COLO668 (cell line): ENCODE measurements around the gene TRAF6.
"Not testable (repeated sequence)": the region's sequence is repeated elsewhere in the genome, so short reads cannot be mapped to it uniquely, and the experiment has no call there.

Source experiments
- DNase-seq: peaks from one replicate; lab custom pipeline; 2025; ENCODE audit not compliant: unreplicated experiment; lab: John Stamatoyannopoulos, UW

Gene TRAF6

DNA sequence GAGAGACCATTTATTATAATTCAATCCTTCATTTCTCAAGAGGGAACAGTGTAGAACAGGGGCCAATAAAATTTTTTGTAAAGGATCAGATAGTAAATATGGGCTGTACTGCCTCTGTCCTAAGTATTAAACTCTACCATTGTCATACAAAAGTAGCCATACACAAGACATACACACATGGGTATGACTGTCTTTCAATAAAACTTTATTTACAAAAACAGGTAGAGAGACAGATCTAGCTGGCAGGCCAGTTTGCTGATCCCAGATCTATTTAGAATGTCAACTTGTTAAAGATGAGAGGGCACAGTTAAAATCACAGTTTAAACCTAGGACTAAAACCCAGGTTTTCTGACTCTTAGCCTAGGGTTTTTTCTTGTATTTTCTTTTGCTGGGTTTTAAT is 16.7 kb downstream of the TRAF6 start:
- DNase-seq = no peak

DNA sequence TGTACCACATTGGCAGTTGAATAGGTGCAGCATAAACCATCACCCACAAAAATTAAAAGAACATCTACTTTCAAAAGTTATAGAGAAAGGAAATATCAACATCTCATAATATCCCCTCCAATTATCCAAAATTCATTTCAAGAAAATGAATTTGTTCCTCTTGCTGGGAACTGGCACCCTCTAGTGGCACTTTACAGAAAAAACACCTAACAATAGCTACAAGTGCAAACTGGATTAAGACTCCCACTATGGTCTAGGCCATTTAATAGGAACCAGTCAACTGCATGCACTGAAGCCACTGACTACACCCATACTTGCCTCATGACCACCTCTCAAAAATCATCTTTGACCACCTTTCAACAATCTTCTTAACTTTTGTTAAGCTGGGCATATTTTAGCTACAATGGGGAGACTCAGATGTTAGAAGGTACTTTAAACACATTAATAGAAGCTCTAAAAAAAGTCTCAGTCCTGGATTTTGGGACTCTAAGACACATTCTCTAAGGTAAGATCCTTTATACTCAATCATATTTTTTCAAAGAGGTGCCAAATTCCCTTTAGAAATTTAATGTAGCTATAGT is 17.3 kb downstream of the TRAF6 start:
- DNase-seq = peak; percentile 34

DNA sequence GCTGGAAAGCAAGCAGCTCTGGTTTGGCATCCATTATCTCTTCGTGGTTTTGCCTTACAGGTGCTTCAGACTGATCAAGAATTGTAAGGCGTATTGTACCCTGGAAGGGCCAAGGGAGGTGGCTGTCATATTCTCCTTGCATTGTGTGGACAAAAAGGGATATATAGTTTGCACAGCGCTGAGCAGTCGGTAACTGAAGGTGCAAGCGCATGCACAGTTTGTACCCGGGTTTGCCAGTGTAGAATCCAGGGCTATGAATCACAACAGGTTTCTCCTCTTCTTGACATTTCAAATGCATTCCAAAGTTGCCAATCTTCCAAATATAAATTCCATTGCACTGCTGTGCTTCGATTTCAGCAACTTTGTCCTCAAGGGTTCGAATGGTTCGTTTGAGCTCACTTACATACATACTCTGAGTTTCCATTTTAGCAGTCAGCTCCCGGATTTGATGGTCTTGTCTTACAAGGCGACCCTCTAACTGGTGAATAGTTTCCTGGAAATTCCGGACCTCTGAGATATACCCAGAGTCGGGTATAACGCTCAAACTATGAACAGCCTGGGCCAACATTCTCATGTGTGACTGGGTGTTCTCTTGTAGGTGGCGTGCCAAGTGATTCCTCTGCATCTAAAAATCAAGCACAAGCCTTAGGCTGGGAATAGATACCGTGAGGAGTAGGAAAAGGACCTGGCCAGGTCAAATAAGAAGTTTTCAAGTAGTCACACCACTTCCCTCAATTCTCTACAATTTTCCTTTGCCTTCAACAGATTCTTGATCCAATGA is 19.9 kb downstream of the TRAF6 start:
- no peak for DNase-seq

DNA sequence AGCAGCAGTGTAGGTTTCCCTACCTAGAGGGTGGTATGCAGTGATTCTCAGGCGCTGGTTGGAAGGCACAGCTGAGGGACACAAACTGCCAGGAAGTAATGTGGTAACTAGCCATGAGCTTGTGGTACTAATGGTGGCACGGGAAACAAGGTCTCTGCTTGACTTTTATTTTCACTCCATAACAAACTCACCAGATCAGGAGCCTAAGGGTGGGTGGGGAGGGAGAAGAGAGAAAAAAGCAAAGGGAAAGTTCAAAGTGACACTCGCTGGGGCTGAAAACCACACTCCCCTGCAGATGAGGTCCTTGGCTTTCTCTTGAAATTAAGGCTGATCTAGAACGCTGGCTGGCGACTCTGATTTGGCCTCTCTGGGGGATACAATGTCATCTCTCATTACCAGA is 22.0 kb downstream of the TRAF6 start:
- DNase-seq = no peak

DNA sequence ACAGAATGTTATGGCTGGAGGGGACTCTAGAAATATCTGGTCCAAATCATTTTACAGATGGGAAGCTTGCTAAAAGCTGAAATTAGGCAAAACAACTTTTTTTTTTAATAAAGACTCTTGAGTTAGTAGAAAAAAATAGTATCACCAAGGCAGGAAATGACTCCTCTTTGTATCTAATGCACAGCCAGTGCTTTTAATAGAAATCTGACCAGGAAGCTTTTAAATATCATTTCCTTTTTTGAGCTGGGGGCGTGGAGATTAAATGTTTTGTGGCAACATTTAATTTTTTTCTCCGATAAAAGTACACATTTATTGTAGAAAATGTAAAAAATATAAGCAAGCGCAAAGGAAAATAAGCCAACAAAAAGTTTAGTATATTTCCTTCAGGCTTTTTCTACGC is 22.5 kb downstream of the TRAF6 start:
- DNase-seq = no peak

DNA sequence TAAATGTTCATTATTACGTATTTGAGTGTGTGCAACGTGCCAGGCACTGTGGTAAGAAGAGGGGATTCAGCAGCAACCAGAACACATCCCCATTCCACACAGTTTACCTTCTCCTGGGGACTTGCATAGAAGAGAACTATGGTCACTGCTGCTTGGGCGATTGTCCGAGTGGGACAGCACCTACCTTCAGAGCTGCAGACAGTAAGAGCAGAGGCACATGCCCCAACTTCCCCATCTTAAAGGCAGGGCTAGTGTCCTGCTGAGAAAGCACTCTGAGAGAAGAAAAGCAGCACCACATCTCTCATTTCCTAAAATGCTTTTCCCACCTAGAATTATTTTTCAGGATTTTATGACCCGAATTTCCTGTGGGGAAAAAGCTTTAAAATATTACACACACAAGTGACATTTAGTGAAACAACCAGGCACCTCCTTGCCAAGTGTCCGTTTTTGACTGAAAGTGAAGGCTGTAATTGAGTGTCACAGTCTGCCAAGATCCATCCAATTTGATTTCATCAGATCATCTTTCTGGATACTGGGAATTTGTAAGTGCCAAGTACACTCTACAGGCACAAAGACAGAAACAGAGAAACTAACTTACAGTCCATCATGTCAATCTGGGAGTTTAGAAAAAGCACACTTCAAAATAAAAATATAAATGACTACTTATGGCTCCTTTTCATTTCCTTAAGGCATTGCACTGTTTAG is 24.6 kb downstream of the TRAF6 start:
- DNase-seq = no peak

DNA sequence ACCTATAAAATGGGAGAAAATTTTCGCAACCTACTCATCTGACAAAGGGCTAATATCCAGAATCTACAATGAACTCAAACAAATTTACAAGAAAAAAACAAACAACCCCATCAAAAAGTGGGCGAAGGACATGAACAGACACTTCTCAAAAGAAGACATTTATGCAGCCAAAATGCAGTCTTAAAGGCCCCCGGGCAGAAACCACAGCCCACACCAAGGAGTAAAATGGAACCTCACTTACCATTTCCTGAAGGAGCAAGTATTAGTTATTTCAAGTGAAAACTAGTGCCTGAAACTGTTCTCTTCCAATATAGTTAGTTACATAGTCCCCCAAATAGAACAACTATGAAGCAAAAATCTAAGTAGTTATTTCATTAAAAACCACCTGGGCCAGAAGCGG is 27.0 kb downstream of the TRAF6 start:
- not testable (repeated sequence) for DNase-seq

DNA sequence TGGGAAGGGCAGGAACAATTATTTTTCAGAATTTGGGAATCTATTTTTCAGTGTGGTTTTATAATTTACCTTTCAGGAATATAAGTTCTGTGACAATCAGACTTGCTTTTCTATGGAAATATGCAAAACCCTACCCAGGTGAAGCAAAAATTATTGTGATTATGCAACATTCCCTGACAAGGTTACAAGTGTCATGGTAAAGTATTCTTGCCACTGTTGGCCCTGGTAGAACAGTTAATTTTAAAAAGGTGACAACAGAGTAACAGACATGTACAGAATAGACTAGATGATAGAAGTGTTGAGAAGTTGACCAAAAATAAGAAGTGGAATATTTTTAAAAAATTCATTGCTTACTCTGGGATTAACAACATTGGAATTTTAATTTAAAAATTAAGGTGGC is 29.2 kb downstream of the TRAF6 start:
- DNase-seq = no peak

DNA sequence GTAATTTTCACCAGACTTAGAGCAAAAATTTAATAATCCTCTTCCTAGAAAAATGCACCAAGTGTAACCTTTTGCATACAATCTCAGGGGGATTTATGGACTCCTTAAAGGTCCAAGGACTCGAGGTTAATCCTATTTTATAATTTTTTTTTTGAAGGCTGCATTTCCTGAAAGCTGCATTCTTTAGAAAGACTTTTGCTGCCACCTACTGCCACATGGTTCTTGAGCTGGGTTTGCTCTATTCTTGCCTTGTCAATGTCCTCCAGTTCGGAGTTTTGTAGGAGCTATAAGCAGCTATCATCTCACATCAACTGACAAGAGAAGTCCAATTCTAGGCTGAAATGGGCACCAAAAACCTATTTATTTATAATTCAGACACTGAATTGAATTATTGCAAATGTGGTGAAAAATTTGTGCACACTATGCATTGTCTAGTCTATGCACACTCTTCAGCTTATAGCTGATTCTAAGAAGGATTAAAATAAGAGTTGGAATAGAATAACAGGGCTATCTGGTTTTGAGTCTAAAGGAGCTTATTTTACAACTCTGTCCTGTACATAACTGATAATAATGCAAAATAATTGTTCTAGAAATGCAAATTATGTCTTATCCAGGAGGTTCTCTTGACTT is 31.3 kb downstream of the TRAF6 start:
- peak; percentile 37 for DNase-seq

DNA sequence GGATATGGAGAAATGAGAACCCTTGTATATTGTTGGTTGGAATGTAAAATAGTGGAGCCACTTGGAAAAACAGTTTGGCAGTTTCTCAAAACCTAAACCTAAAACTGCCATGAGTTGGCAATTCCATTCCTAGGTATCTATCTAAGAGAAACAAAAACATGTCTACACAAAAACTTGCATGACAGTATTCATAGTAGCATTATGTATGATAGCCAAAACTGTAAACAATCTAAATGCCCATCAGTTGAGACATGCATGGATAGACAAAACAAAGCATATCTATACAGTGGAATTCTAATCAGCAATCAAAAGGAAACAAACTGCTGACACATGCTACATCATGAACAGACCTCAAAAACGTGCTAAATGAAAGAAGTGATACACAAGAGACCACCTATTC is 34.9 kb downstream of the TRAF6 start:
- DNase-seq = no peak

DNA sequence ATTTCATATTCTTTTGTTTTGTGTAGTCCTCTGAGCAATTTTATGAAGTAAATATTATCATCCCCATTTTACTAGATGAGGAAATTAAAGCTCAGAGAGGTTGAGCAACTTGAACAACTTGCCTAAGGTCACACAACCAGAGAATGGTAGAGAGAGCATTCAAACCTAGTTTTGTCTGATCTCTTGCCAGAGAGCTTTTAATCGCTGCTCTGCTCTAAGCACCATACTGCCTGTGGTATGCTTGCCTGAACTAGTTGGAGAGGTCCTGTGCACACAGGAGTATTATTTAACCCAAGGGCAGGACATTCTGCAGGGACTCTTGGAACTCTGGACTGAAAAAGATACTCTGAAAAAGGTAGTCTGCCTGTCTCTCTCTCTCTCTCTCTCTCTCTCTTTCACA is 38.5 kb downstream of the TRAF6 start:
- no peak for DNase-seq

DNA sequence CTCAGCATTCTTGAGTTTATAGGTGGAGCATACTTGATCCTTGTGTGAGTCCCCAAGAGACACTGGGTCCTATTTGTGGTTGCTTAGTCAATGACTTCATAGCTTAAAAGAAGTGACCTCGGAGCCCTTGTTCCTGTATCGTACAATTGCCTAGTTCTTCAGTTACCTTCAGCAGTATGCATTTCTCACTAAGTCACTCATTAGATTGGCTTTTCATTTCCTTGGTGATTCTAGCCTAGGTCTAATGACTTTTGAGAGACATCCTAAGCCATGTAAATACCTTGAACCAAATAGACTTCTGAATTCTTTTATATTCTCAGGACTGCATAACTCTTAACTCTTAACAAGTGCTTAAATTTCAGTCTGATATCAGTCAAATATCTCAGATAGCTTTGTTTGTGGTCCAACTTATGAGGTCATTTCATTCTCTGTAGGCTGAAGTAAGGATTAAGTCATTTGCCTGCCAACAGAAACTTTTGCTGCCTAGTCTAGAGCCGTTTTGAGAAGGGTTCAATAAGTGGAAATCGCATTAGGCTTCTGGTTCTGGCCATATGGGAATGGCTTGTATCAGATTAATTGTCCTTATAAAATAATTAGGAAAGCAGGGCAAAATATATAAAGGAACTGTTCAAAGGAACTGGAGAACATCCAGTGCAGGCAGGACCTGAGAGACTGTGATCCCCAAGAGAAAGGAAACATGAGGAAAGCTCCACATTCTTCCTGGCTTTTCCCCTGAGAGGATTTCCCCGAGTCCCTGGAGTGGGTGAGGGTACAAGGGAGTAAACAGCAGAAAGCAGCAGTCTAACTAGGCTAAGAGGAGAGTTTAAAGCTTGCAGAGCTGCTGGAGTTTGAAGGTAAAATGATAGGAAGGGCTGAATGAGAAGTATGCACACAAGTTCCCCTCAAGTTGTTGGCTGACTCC is 39.9 kb downstream of the TRAF6 start:
- DNase-seq = no peak

DNA sequence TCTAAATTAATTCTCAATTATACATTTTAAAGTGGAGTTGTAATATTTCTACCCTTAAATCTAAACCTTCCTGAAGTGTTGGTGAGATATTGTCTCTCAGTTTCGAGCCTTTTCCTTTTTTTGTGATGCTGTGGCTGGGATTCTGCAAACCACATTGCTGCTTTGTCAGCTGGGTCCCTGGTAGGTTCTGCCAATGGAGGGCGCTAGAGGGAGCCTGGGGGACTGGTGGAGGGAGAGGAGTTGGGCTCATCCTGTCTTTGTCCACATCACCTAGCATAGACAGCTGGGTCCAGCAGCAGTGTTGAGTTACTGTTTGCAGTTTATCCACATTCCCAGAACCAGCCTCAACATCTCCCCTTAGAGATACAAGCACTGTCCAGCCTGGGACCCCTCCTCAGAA is 41.0 kb downstream of the TRAF6 start:
- peak; percentile 26 for DNase-seq

DNA sequence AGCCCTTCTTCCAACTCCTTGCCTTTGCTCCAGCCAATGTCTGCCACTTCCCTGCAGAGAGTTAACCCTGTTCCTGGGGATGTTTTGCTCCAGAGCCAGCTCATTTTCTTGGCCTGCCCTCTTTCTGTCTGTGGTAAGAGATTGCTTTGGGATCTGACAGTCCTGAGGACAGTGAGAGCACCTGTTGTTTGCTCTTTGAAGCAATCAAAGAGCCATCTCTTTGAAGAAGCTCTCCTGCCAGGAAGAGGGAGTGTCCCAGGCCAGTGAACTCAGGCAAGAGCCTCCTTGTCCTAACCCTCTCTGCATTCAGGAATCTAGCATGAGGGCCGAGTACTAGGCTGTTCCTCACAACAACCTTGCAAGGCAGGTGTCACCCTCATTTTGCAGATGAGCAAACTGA is 42.2 kb downstream of the TRAF6 start:
- no peak for DNase-seq

DNA sequence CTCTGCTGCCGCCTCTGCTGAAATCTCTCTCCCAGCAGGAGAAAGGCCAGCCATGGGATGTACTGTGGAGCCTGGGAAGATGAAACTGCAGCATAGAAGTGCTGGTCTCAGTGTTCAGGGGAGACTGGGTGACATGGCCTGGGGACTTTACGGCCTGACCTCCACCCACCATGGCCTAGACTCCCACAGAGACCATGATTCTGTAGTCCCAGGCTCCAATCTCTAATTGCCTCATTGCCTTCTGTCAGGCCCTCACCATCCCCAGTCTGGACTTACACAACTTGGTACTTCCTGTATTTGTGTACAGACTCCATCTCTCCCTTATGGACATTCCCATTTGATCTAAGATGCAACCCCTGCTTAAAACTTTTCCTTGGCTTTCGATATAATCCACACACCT is 43.1 kb downstream of the TRAF6 start:
- DNase-seq = no peak

DNA sequence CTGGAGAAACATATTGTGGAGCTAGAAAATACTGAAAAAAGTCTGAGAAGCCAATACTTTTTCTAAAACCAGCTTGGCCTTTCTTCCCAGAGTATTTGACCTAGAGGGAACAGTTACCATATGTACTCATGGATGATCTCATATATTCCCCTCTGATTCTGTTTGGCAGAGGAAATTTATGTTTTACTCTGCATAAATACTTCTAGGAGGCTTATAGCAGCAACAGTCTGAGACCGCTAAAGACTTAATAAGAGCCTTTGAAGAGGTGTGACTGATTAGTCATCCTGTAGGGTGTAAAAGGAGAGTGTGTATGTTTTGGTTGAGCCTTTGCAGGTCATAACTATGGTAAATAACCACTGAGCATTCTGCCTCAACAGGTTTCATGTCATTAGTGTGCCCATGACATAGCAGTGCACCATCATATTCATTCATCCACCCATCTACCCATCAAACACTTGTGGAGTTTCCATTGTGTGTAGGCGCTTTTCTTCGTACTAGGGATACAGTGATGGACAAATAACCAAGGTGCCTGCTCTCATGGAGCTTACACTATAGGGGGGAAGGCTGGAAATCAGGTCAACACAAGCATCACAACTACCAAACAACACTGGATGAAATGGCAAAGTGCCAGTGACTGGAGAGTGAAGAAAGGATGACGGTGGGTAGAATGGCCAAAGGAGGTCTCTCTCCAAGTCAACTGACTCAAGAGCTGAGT is 44.5 kb downstream of the TRAF6 start:
- DNase-seq = no peak

DNA sequence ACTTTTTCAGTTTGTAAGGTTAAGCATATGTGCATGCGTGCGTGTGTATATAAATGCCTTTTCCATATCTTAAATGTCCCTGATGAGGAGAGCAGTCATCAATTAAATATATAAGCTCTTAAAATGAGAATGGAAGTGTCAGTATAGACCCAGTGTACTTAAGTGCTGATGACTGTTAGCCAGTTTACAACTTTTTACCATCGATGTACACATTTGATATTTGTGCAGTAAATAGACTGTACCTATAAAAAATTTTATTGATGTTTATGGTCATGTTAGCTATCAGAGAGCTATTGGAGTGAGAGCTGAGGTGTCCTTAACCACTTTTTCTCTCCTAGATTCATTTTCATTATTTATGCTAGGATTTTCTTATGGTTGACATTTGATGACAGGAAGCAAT is 45.4 kb downstream of the TRAF6 start:
- no peak for DNase-seq

DNA sequence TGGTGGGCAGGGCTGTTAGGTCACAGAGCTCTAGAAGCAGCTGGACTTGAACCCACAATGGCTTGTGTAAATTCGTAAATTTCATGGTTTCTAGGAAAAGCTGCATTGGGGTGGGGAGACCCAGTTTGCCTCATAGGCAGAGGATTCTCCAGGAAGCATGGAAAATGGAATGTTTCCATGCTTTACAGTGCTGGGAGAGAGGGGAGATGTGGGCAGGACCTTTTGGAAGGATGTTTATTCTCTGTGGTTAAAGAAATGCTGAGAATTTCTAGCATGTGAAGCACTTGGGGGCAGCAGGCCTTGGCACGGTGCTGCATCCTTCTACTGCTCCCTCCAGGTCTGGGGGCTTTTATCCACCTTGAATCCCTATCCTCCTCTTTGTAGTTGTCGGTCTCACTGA is 46.3 kb downstream of the TRAF6 start:
- DNase-seq = no peak

DNA sequence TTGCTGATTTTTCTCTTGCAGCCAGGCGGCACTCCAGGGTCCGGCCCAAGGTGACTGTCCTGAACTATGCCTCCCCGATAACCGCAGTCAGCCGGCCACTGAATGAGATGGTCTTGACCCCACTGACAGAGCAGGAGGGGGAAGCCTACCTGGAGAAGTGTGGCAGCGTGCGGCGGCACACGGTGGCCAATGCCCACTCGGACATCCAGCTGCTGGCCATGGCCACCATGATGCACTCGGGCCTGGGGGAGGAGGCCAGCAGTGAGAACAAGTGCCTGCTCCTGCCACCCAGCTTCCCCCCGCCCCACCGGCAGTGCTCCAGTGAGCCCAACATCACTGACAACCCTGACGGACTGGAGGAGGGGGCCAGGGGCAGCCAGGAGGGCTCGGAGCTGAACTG is 47.8 kb downstream of the TRAF6 start:
- no peak for DNase-seq

DNA sequence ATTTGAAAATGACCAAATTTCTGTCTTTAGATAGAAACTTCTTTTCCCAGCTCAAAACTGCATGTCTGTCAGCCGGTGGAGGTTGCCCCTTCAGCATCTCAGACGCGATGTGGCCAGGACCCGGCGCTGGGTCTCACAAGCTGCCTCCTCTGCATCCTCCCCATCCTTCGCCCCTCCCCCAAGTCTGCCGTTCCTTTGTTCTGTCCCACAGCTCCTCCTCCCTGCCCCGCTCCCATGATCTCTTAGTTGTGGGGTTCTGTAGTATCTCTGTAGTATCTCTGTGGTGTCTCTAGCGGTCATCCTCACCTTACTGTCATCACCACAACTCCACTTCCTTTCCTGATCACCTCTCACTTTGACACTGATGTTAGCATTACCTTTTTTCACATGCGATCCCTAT is 49.9 kb downstream of the TRAF6 start:
- DNase-seq = no peak
